ENCODE results near the gene NOTUM. TPM values are rescaled to one million over a fixed set of nuclear protein-coding genes. Genes with fewer than 3 reads are reported as not detected.
"Not testable (repeated sequence)": the region's sequence is repeated elsewhere in the genome, so short reads cannot be mapped to it uniquely, and the experiment has no call there.

The NOTUM gene
- total RNA-seq, 2 experiments from 2014 or later = 0.15 TPM; not detected in 1

GRCh38 chr17:81923302-81924260 is 37.4 kb downstream of the NOTUM start:
- Mint-ChIP-seq H3K27ac (peak overlapping the region; percentile 83), H3K9me3 (no peaks in the 10 kb centered on the region), H3K4me1 (peaks cover 51% of the 10 kb centered on the region), H3K36me3 (ENCODE audit: low read depth) (peaks cover 30% of the 10 kb centered on the region), H3K27me3 (peaks cover under 1% of the 10 kb centered on the region), H3K4me3 (peak overlapping the region; percentile 59)
- no peak for DNase-seq
- POLR2A ChIA-PET = interaction anchor here (0.7 to 7.6 kb wide), 9 partner anchors 11 to 221 kb away, joined by 3 to 62 read pairs (median 4); partner anchors contain the start of genes ANAPC11, ARHGDIA, FASN and MRPL12
- CTCF ChIA-PET = interaction anchor here (1.7 kb wide), 1 partner anchor 54 kb away, joined by 6 read pairs; no protein-coding TSS in a partner anchor

DNA sequence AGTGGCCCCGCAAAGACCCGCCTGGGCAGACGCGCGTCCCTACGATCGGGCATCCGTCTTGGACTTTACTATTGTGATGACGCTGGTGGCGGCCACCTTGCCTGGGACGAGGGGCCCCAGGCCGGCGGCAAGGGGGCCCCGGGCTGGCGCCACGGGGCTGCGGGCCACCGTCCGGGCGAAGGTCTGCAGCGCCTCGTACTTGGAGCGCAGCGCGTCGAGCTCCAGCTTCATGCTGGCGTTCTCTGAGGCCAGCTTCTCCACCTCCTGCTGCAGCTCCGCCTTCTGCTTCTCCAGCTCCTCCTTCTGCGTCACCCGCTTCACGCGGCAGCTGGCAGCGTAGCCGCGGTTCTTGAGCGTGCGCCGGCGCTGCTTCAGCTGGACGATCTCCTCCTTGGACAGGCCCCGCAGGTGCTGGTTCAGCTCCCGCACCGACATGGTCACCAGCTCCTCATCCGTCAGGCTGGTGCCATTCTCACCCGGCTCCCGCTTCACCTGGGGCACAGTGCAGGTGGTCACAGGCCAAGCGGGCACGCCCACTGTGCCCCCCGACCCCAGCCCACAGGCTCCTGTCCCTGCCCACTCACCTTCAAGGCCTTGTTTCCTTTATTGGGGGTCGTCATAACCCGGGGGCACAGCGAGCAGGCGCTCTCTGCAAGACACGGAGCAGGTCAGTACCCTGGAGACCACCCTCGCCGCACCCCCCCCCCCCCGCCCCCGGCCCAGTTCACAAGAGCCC is 38.3 kb downstream of the NOTUM start:
- Mint-ChIP-seq H3K4me3 (no peak overlapping the region), H3K9me3 (no peaks in the 10 kb centered on the region), H3K27ac (no peak overlapping the region), H3K36me3 (ENCODE audit: low read depth) (peaks cover 35% of the 10 kb centered on the region), H3K4me1 (peaks cover 58% of the 10 kb centered on the region), H3K27me3 (no peaks in the 10 kb centered on the region)
- POLR2A ChIA-PET = interaction anchor here (1.0 to 7.6 kb wide), 2 partner anchors 22 to 52 kb away, joined by 3 to 62 read pairs; partner anchors contain the start of gene ARHGDIA
- CTCF ChIA-PET = no interaction called here
- DNase-seq = no peak

DNA sequence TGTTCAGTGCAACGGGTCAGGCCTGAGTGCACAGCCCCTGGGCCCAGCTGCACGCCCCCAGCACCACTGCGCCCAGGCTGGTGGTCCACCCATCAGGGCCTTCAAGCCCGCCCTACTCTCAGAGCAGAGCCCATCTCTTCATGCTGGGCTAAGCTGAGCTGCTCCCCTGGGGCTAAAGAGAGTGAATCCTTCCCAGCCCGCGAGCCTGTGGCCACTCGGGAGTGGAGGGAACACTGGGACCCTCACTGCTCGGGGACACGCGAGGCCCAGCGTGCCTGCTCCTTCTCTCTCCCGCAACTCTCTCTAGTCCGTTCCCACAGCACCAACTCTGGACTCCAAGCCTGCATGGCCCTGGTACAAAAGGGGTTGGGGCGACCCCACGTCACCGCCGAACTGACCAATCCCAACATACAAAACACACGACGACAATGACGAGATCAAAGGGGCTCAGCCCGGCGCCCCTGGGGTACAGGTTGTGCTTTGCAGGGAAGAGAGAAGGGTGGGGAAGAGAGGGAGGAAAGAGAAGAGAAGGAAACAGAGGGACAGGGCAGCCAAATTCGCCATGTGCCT is 38.9 kb downstream of the NOTUM start:
- Mint-ChIP-seq H3K27me3 (no peaks in the 10 kb centered on the region), H3K4me1 (peaks cover 62% of the 10 kb centered on the region), H3K4me3 (no peak overlapping the region), H3K36me3 (ENCODE audit: low read depth) (peaks cover 38% of the 10 kb centered on the region), H3K27ac (no peak overlapping the region), H3K9me3 (no peaks in the 10 kb centered on the region)
- CTCF ChIA-PET = no interaction called here
- POLR2A ChIA-PET = interaction anchor here (0.9 to 7.6 kb wide), 3 partner anchors 9 to 51 kb away, joined by 3 to 62 read pairs (median 3); partner anchors contain the start of genes ARHGDIA and NPB
- DNase-seq = no peak

DNA sequence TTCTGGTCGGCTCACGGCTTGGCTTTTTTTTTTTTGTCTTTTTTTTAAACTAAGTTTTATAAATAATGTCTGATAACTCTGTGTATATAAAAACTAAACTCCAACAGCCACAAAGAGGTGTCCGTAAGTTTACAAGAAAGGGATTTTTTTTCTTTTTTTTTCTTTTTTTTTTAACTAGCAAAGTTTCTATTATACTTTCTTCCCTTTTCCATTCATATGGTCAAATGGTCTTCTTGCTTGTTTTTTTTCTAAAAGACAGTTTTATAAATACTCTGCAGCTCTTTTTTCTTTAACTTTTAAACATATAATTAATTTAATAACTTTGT is 39.5 kb downstream of the NOTUM start:
- no peak for DNase-seq
- ChIA-PET CTCF (no interaction called here), POLR2A (interaction anchor here (0.9 to 1.1 kb wide), 2 partner anchors 8 to 20 kb away, joined by 3 read pairs; partner anchors contain the start of gene NPB)
- Mint-ChIP-seq H3K4me1 (peaks cover 66% of the 10 kb centered on the region), H3K4me3 (no peak overlapping the region), H3K9me3 (no peaks in the 10 kb centered on the region), H3K27me3 (no peaks in the 10 kb centered on the region), H3K27ac (no peak overlapping the region), H3K36me3 (ENCODE audit: low read depth) (peaks cover 41% of the 10 kb centered on the region)

DNA sequence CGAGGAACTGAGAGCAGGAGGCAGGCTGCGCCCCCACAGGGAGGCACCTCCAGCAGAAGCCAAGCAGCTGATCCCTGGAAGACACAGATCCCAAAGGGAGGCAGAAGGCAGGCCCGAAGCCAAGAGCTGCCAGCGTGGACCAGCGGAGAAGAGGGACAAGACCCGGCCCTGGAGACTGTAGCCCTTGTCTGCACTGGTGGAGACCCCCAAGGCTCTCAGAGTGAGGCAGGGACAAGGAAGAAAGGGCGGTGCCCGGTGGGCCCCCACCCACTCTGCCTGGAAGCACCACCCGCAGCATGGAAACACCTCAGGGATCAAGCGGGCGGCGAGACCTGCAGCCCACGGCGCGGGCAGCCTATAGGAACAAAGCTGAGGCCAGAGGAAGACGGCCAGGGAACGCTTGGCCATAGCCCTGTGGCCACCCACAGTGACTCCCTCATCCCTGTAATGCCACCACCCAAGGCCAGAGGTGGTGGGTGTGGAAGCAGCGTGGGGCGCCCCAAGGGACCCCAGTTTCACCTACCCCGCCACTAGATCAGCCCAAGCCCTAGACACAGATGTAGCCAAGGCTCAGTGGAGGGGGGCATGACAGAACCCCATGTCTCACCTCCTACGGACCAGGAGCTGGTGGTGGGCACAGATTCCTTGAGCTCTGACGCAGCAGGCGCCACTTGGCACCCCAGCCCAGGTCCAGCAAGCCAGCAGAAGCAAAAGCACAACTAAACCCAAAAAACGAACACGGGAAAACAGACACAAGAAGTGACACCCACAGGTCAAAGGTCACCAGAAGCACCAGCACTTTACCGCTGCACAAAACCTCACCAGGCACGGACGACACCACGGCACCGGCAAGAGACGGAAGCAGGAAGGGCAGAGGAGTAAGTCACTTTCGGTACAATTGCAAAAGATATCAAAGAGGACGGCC is 40.1 kb downstream of the NOTUM start:
- Mint-ChIP-seq H3K27me3 (no peaks in the 10 kb centered on the region), H3K4me1 (peaks cover 64% of the 10 kb centered on the region), H3K9me3 (no peaks in the 10 kb centered on the region), H3K36me3 (ENCODE audit: low read depth) (peaks cover 41% of the 10 kb centered on the region), H3K27ac (no peak overlapping the region), H3K4me3 (no peak overlapping the region)
- ChIA-PET CTCF (no interaction called here), POLR2A (interaction anchor here (0.9 to 1.4 kb wide), 3 partner anchors 8 to 29 kb away, joined by 3 to 4 read pairs (median 3); partner anchors contain the start of genes ALYREF, ANAPC11 and NPB)
- DNase-seq = no peak

DNA sequence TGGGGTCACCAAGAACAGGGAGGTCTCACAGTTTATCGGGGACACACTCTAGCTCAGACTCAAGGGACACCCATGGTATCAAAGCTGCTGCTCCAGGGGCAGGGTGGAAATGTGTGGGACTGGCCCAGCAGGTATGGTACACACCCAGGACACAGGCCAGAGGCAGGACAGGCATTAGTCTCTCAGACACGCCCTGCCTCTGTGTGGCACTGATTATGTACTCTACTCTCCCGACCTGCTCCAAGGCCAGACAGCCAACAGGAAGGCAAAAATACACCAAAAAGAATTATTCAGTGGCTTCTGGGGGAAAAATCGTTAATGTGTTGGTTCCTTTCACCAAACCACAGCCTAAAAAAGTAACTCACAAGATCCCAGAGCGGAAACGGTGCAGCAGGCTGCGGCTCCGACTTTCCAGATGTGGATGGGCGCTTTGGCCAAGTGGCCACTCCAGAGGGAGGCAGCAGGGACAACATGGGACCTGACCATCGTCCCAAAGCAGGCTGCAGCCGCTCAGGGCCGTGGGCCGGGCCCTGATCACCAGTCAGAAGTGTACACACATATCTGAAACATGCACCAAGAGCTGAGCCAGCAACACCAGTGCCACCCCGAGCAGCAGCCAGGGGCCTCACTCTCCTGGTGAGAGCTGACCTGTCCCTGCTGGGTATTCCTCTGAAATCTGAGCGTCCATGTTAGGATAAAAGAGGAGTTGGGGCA is 42.0 kb downstream of the NOTUM start:
- ChIA-PET CTCF (no interaction called here), POLR2A (no interaction called here)
- H3K27ac Mint-ChIP-seq = peak overlapping the region; percentile 82
- H3K4me1 Mint-ChIP-seq = peaks cover 51% of the 10 kb centered on the region
- H3K9me3 Mint-ChIP-seq = no peaks in the 10 kb centered on the region
- H3K4me3 Mint-ChIP-seq = peak overlapping the region; percentile 1
- H3K27me3 Mint-ChIP-seq = no peaks in the 10 kb centered on the region
- peaks cover 58% of the 10 kb centered on the region for H3K36me3 Mint-ChIP-seq (ENCODE audit: low read depth)
- DNase-seq = no peak

DNA sequence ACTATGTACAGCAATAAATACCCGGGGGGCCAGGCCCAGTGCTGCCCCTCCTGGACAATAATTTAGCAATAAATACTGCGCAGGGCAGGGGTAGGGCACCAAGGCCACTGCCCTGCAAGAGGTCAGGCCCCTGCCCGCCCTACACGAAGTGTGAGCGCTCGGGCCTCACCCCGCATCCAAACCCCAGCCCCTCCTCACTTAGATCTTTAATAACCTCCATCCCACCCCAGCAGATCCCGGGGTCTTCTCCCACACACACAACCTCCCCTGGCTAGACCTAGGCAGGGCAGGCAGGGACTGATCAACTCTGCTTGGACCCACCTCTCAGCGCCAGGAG is 42.7 kb downstream of the NOTUM start:
- H3K27ac Mint-ChIP-seq = peak overlapping the region; percentile 82
- H3K36me3 Mint-ChIP-seq (ENCODE audit: low read depth) = peaks cover 65% of the 10 kb centered on the region
- H3K9me3 Mint-ChIP-seq, CTCF ChIA-PET, H3K27me3 Mint-ChIP-seq, DNase-seq: not testable (repeated sequence)
- POLR2A ChIA-PET = interaction anchor here (1.3 to 1.8 kb wide), 3 partner anchors 9 to 148 kb away, joined by 3 to 42 read pairs (median 6); partner anchors contain the start of gene MAFG
- H3K4me3 Mint-ChIP-seq = peak overlapping the region; percentile 89
- peaks cover 46% of the 10 kb centered on the region for H3K4me1 Mint-ChIP-seq

GRCh38 chr17:81917565-81918332 is 43.2 kb downstream of the NOTUM start, which contains the start of gene SIRT7:
Gene SIRT7 (minus strand): TSS chr17:81918176. CDS start chr17:81918131, 45 bp downstream.
- H3K9me3 Mint-ChIP-seq = no peaks in the 10 kb centered on the region
- POLR2A ChIA-PET = interaction anchor here (0.6 to 1.9 kb wide), 18 partner anchors 9 to 311 kb away, joined by 3 to 42 read pairs (median 5); partner anchors contain the start of genes ALYREF, ANAPC11, ARHGDIA and MAFG
- H3K27me3 Mint-ChIP-seq = no peaks in the 10 kb centered on the region
- H3K4me1 Mint-ChIP-seq = peaks cover 48% of the 10 kb centered on the region
- peak within 1 kb of the TSS; percentile 89 for H3K4me3 Mint-ChIP-seq
- peak; percentile 86 for DNase-seq
- H3K36me3 Mint-ChIP-seq (ENCODE audit: low read depth) = peaks cover 68% of the 10 kb centered on the region
- CTCF ChIA-PET = interaction anchor here (0.9 to 2.4 kb wide), 4 partner anchors 9 to 120 kb away, joined by 3 to 13 read pairs (median 4); partner anchors contain the start of genes DCXR, MAFG and PYCR1
- H3K27ac Mint-ChIP-seq = peak within 1 kb of the TSS; percentile 82

- DNase-seq = no peak
- H3K9me3 Mint-ChIP-seq = no peaks in the 10 kb centered on the region
- peaks cover 48% of the 10 kb centered on the region for H3K4me1 Mint-ChIP-seq
- ChIA-PET POLR2A (interaction anchor here (0.8 to 1.9 kb wide), 12 partner anchors 10 to 213 kb away, joined by 3 to 42 read pairs (median 5); partner anchors contain the start of genes ALYREF, ANAPC11, ARHGDIA and MAFG), CTCF (interaction anchor here (0.9 to 2.4 kb wide), 4 partner anchors 11 to 121 kb away, joined by 3 to 13 read pairs (median 4); partner anchors contain the start of genes DCXR, MAFG and PYCR1)
- peak overlapping the region; percentile 47 for H3K27ac Mint-ChIP-seq
- H3K4me3 Mint-ChIP-seq = peak overlapping the region; percentile 89
- H3K36me3 Mint-ChIP-seq (ENCODE audit: low read depth) = peaks cover 69% of the 10 kb centered on the region
- H3K27me3 Mint-ChIP-seq = no peaks in the 10 kb centered on the region
These were observed 44.6 kb downstream of the NOTUM start for GRCh38 chr17:81916234-81917001.

DNA sequence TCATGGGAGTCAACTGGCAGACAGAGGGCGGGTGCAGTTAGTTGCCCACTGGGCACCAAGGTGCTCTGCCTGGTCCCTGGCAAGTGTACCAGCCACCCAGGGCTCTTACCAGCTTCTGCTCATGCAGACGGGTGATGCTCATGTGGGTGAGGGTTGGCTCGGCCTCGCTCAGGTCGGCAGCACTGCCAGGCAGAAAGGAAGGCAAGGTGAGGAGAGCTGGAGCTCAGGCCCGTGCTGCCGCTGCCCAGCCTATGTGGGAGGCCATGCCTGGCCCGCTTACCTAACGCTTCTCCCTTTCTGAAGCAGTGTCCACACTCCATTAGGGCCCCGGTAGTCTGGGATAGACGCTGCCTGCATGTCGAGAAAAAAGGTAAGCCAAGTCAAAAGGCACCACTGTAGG is 45.7 kb downstream of the NOTUM start:
- DNase-seq = no peak
- peaks cover 65% of the 10 kb centered on the region for H3K36me3 Mint-ChIP-seq (ENCODE audit: low read depth)
- no peaks in the 10 kb centered on the region for H3K9me3 Mint-ChIP-seq
- no peak overlapping the region for H3K27ac Mint-ChIP-seq
- CTCF ChIA-PET = interaction anchor here (0.6 to 2.4 kb wide), 3 partner anchors 12 to 38 kb away, joined by 3 to 13 read pairs (median 3); partner anchors contain the start of gene MAFG
- no peaks in the 10 kb centered on the region for H3K27me3 Mint-ChIP-seq
- peaks cover 47% of the 10 kb centered on the region for H3K4me1 Mint-ChIP-seq
- H3K4me3 Mint-ChIP-seq = peak overlapping the region; percentile 4
- POLR2A ChIA-PET = interaction anchor here (1.0 to 1.5 kb wide), 2 partner anchors 10 to 12 kb away, joined by 3 to 4 read pairs; no protein-coding TSS in a partner anchor
